ENCODE measurements around the gene CCPG1. TPM values are rescaled to one million over a fixed set of nuclear protein-coding genes. Genes with fewer than 3 reads are reported as not detected.

Gene CCPG1
- total and polyA plus RNA-seq, 10 of the 15 experiments (the other 5 are each of a cell fraction or from before 2014, with no cell fraction given): 5.1 to 15.8 (median 10.0) TPM

GRCh38 chr15:55337160-55337559 lies 71.0 kb downstream of the CCPG1 start (continued):
- TF ChIP-seq TARDBP (IDR thresholded peaks at IDR 0.05; ENCODE audit: borderline replicate concordance) (no peak), CREB1 (IDR thresholded peaks at IDR 0.05; ENCODE audit: low read depth) (no peak), SPI1 (IDR thresholded peaks at IDR 0.05; ENCODE audit: borderline replicate concordance, insufficient read depth, low read depth, low read length) (no peak)

- DNase-seq (ENCODE audit: low read depth, low spot score) (no peak), ATAC-seq (no peak), FAIRE-seq (no peak)
- no peaks in the 10 kb centered on the region for H3K4me1 ChIP-seq (ENCODE audit: control insufficient read depth, insufficient read depth, low read length)
- H3K36me3 ChIP-seq (ENCODE audit: control insufficient read depth in 2 of 2, insufficient read depth in 2 of 2, low read length in 1 of 2): peaks cover 0 to 25% of the 10 kb centered on the region in 2 experiments; a peak in 2 of 4 replicates
- no peaks in the 10 kb centered on the region for H4K20me1 ChIP-seq (ENCODE audit: control insufficient read depth, insufficient read depth)
- H3K4me2 ChIP-seq (ENCODE audit: control insufficient read depth, insufficient read depth): no peak overlapping the region
- BruUV-seq (replicated peaks): no TSS peak
- no peak overlapping the region for H3K4me3 ChIP-seq
- in situ Hi-C loops (cut with MboI) (no loop called here), intact Hi-C loops (cut with micrococcal nuclease; ENCODE audit: unreplicated experiment) (no loop called here)
- no peaks in the 10 kb centered on the region for H3K9me3 ChIP-seq (replicated peaks; ENCODE audit: control insufficient read depth, insufficient read depth, low read length)
- H2AFZ ChIP-seq (ENCODE audit: control insufficient read depth, low read depth, low read length): no peak overlapping the region
- ChIA-PET RAD21 (ENCODE audit: unreplicated experiment) (no interaction called here), SMC1A (ENCODE audit: uncharacterized antibody, unreplicated experiment) (no interaction called here), POLR2A (no interaction called here), CTCF (interaction anchor here (0.6 kb wide), 1 partner anchor 104 kb away, joined by 3 read pairs; no protein-coding TSS in a partner anchor)
- no peak overlapping the region for H3K27ac ChIP-seq (ENCODE audit: control insufficient read depth, insufficient read depth)
- no peaks in the 10 kb centered on the region for H3K79me2 ChIP-seq (ENCODE audit: control insufficient read depth, insufficient read depth, low read length)
- no peaks in the 10 kb centered on the region for H3K27me3 ChIP-seq (replicated peaks in 1 of 2; ENCODE audit: control insufficient read depth in 2 of 2, insufficient read depth in 2 of 2, low read length in 1 of 2)
- WGBS (ENCODE audit: insufficient coverage, insufficient replicate concordance, low lambda C conversion rate, missing lambda C conversion rate): 96% methylated on average over 1 of the region's 1 CpG
- no peak overlapping the region for H3K9ac ChIP-seq (ENCODE audit: control insufficient read depth, insufficient read depth, low read length)
- TF ChIP-seq ETV6 (conservative IDR thresholded peaks at IDR 0.05 in 1 of 2, IDR thresholded peaks at IDR 0.05 in 1 of 2; ENCODE audit: borderline replicate concordance in 1 of 2, low read depth in 1 of 2): no peak
- no peak for TF ChIP-seq MXI1 (IDR thresholded peaks at IDR 0.05; ENCODE audit: low read depth, low read length)
- no peak for TF ChIP-seq E2F8 (IDR thresholded peaks at IDR 0.05; ENCODE audit: low read depth, partially characterized antibody)
- TF ChIP-seq BHLHE40 (IDR thresholded peaks at IDR 0.05; ENCODE audit: borderline replicate concordance in 1 of 2, low read depth in 2 of 2, low read length in 1 of 2): no peak
- no peak for TF ChIP-seq SMAD1 (IDR thresholded peaks at IDR 0.05; ENCODE audit: low read depth, partially characterized antibody)
- no peak for TF ChIP-seq ZSCAN29 (IDR thresholded peaks at IDR 0.05)
- no peak for TF ChIP-seq REST (IDR thresholded peaks at IDR 0.05; ENCODE audit: low read depth, low read length)
- TF ChIP-seq ZNF622 (IDR thresholded peaks at IDR 0.05): no peak
- no peak for TF ChIP-seq IKZF1 (conservative IDR thresholded peaks at IDR 0.05)
- TF ChIP-seq NFIC (IDR thresholded peaks at IDR 0.05; ENCODE audit: low read depth, low read length): no peak
- no peak for TF ChIP-seq CEBPB (IDR thresholded peaks at IDR 0.05; ENCODE audit: borderline replicate concordance in 1 of 2, low read depth in 2 of 2, low read length in 2 of 2)
- no peak for TF ChIP-seq RAD21 (IDR thresholded peaks at IDR 0.05; ENCODE audit: insufficient read depth, low read depth, low read length)
- TF ChIP-seq STAT1 (conservative IDR thresholded peaks at IDR 0.05): no peak
Observed at GRCh38 chr15:55334997-55335396, 73.2 kb downstream of the CCPG1 start.

Measured in GM12878 (cell line).